Measurements from ENCODE around the gene RCAN2. TPM values are rescaled to one million over a fixed set of nuclear protein-coding genes. Genes with fewer than 3 reads are reported as not detected.

The RCAN2 gene
- total RNA-seq, 6 experiments from 2014 or later, result 0.06 to 1.00 (median 0.31) TPM; not detected in 2

- Mint-ChIP-seq H3K4me1 (ENCODE audit: low read depth) (no peaks in the 10 kb centered on the region), H3K27me3 (ENCODE audit: insufficient read depth) (peaks cover 2% of the 10 kb centered on the region; the same call in 1 of the 2 replicates), H3K36me3 (ENCODE audit: low read depth) (no peaks in the 10 kb centered on the region), H3K4me3 (no peak overlapping the region), H3K27ac (no peak overlapping the region), H3K9me3 (peaks cover 48% of the 10 kb centered on the region)
- TF ChIP-seq CTCF (IDR thresholded peaks at IDR 0.05), result no peak
- no peak for DNase-seq
Measured at GRCh38 chr6:46323966-46324622, 167.2 kb downstream of the RCAN2 start.

GRCh38 chr6:46323312-46323965 is 167.8 kb downstream of the RCAN2 start:
- H3K4me1 Mint-ChIP-seq (ENCODE audit: low read depth), result no peaks in the 10 kb centered on the region
- H3K27me3 Mint-ChIP-seq (ENCODE audit: insufficient read depth), result no peaks in the 10 kb centered on the region
- H3K4me3 Mint-ChIP-seq, result no peak overlapping the region
- peaks cover 47% of the 10 kb centered on the region for H3K9me3 Mint-ChIP-seq
- no peaks in the 10 kb centered on the region for H3K36me3 Mint-ChIP-seq (ENCODE audit: low read depth)
- no peak overlapping the region; the same call in 1 of the 2 replicates for H3K27ac Mint-ChIP-seq
- peak; percentile 66 for DNase-seq
- no peak for TF ChIP-seq CTCF (IDR thresholded peaks at IDR 0.05)

GRCh38 chr6:46320505-46320904 is 170.7 kb downstream of the RCAN2 start:
- peaks cover 50% of the 10 kb centered on the region for H3K9me3 Mint-ChIP-seq
- H3K27me3 Mint-ChIP-seq (ENCODE audit: insufficient read depth), result no peaks in the 10 kb centered on the region
- no peaks in the 10 kb centered on the region for H3K4me1 Mint-ChIP-seq (ENCODE audit: low read depth)
- DNase-seq, result no peak
- no peak overlapping the region for H3K4me3 Mint-ChIP-seq
- TF ChIP-seq CTCF (IDR thresholded peaks at IDR 0.05), result no peak
- H3K27ac Mint-ChIP-seq, result no peak overlapping the region
- H3K36me3 Mint-ChIP-seq (ENCODE audit: low read depth), result no peaks in the 10 kb centered on the region

- Mint-ChIP-seq H3K27ac (no peak overlapping the region; the same call in 1 of the 2 replicates), H3K36me3 (ENCODE audit: low read depth) (no peaks in the 10 kb centered on the region), H3K27me3 (ENCODE audit: insufficient read depth) (no peaks in the 10 kb centered on the region), H3K9me3 (peaks cover 42% of the 10 kb centered on the region), H3K4me1 (ENCODE audit: low read depth) (no peaks in the 10 kb centered on the region), H3K4me3 (no peak overlapping the region)
- no peak for DNase-seq
- TF ChIP-seq CTCF (IDR thresholded peaks at IDR 0.05), result no peak
Measured at GRCh38 chr6:46315589-46315988, 175.7 kb downstream of the RCAN2 start.

- H3K9me3 Mint-ChIP-seq, result peaks cover 34% of the 10 kb centered on the region
- no peak overlapping the region for H3K4me3 Mint-ChIP-seq
- H3K36me3 Mint-ChIP-seq (ENCODE audit: low read depth), result no peaks in the 10 kb centered on the region
- H3K4me1 Mint-ChIP-seq (ENCODE audit: low read depth), result no peaks in the 10 kb centered on the region
- no peaks in the 10 kb centered on the region for H3K27me3 Mint-ChIP-seq (ENCODE audit: insufficient read depth)
- TF ChIP-seq CTCF (IDR thresholded peaks at IDR 0.05), result no peak
- DNase-seq, result no peak
- H3K27ac Mint-ChIP-seq, result no peak overlapping the region
Measured at GRCh38 chr6:46312654-46313053, 178.6 kb downstream of the RCAN2 start.
